HG03469 (cell line): ENCODE data around the gene CREBBP.

Experiments
- ATAC-seq: cut with Tn5 transposase; IDR thresholded peaks from one replicate; pipeline ENCODE4 v1.9.1; 2021; ENCODE audit warnings: mild to moderate bottlenecking, moderate library complexity, moderate number of reproducible peaks; ENCODE audit not compliant: unreplicated experiment

The CREBBP gene

DNA sequence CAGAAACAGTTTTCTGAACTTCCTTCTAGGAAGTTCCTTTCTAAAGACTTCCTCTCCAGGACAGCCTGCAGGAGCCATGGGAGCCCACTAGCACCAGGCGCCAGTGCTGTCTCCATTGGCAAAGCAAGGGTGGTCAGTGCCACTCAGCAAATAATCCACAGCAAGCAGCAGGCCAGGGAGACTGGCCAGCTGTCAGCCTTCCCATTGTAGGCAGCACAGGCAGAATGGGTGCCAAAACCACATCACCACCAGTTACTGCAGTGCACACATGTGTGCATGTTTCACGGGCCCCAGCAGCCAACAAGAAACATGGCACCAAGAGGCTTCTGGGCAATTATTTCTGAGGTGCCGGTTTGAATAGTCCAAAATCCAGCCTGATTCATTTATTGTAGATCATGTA is 199.3 kb downstream of the CREBBP start:
- no peak for ATAC-seq

DNA sequence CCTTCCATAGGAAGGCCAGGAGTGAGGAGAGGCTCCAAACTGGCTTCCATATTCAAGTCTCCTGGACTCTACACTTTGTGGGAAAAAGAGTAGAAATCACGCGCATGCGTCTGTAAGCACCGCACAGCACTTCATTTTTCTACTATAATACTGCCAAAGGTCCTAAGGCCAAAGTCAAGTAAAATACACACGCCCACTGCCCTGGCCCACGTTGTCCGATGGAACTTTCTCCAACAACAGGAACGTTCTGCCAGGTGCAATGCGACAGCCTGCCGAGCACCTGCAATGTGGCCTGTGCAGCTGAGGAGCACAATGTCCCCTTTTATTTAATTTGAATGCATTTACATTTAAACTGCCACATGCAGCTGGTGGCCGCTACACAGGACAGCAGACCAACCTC is 202.5 kb downstream of the CREBBP start:
- no peak for ATAC-seq

DNA sequence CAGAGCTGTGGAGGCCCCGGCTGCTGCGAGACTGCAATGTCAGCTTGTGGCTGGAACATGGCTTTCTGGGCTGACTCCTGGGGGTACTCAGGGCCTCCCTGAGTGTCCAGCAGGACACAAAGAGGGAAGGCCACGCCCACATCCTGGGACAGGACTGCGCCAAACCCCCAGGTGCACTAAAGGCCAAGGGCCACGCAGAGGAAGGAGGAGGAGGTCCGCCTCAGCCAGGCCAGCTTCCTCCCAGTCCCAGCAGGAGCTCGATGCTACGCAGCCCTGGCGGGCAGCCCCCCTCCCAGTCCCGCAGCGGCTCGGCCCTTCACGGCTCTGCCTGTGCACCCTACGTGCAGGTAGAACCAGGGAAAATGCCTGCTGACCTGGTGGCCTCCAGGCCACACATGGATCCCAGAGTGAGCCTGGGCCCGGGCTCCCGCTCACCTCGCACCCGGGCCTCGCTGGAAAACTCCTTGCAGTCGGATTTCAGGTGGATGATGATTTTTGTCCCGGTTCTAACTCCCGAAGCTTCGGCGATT is 204.8 kb downstream of the CREBBP start:
- ATAC-seq = no peak
